Measurements from ENCODE around the gene NME3.

NME3 gene

GRCh38 chr16:1727651-1728624 is 43.4 kb downstream of the NME3 start:
- no peak for DNase-seq (ENCODE audit: low read depth in 2 of 2)

GRCh38 chr16:1726661-1727502 is 44.5 kb downstream of the NME3 start:
- DNase-seq (ENCODE audit: low read depth in 2 of 2) = no peak

GRCh38 chr16:1724491-1724890 is 46.9 kb downstream of the NME3 start:
- no peak for DNase-seq (ENCODE audit: low read depth in 2 of 2)

GRCh38 chr16:1723450-1724147 is 47.7 kb downstream of the NME3 start:
- DNase-seq (ENCODE audit: low read depth in 2 of 2) = peak in 1 of 2 donors; percentile 28

DNA sequence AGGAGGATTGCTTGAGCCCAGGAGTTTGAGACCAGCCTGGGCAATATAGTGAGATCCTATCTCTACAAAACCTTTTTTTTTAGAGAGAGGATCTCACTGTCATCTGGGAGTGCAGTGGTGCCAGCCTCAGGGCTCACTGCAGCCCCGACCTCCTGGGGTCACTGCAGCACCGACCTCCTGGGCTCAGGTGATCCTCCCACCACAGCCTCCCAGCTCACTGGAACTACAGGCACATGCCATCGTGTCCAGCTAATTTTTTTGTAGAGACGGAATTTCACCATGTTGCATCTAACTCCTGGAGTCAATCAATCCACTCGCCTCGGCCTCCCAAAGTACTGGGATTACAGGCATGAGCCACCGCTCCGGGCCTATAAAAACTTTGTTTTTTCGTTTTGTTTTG is 50.0 kb downstream of the NME3 start:
- DNase-seq (ENCODE audit: low read depth in 2 of 2) = no peak
